Astrocyte (in vitro differentiated cells and primary cell): Measurements from ENCODE around the gene MYO5B.

Source experiments
- EZH2 ChIP-seq: IDR thresholded peaks from 2 replicates; pipeline ENCODE4 v1.6.1; 2012; ENCODE audit warnings: mild to moderate bottlenecking, low read length, inconsistent platforms; ENCODE audit not compliant: insufficient read depth
- TF ChIP-seq, protein P1 (sequence below): IDR thresholded peaks from 2 replicates; pipeline ENCODE4 v1.5.1; 2011; ENCODE audit warnings: low read depth, mild to moderate bottlenecking, inconsistent platforms, low read length, moderate library complexity; ENCODE audit not compliant: insufficient read depth

DNA sequence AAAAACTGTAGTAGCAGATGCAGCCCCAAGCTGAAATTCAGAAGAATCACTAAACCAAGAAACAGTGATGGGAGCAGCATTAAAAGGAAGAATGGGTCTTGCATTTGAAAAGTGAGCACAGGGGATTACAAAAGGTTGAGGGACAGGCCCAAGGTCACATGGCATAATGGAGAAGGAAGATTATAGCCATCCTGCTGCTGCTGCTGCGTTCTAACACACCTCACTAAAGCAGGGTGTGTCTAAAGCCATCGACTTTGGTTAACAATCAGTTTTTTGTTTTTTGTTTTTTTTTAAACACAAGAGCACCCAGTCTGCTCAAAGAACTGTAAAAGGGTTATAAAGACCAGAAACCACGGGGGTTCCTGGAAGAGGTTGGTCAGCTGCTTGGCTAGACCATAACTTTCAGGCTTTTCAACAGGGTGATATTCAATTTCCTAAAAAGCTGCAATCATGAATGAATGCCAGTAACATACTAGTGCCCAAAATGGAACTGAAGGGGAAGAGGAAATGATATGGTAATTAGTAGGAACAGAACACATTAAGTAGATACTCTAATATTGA is 102.6 kb downstream of the MYO5B start:
- TF ChIP-seq, protein P1, sequence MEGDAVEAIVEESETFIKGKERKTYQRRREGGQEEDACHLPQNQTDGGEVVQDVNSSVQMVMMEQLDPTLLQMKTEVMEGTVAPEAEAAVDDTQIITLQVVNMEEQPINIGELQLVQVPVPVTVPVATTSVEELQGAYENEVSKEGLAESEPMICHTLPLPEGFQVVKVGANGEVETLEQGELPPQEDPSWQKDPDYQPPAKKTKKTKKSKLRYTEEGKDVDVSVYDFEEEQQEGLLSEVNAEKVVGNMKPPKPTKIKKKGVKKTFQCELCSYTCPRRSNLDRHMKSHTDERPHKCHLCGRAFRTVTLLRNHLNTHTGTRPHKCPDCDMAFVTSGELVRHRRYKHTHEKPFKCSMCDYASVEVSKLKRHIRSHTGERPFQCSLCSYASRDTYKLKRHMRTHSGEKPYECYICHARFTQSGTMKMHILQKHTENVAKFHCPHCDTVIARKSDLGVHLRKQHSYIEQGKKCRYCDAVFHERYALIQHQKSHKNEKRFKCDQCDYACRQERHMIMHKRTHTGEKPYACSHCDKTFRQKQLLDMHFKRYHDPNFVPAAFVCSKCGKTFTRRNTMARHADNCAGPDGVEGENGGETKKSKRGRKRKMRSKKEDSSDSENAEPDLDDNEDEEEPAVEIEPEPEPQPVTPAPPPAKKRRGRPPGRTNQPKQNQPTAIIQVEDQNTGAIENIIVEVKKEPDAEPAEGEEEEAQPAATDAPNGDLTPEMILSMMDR = no peak
- TF ChIP-seq EZH2 = no peak
